BJ (cell line): ENCODE data around the gene PSMB7. TPM values are rescaled to one million over a fixed set of nuclear protein-coding genes. Genes with fewer than 3 reads are reported as not detected.

Experiments
- CTCF ChIA-PET: fragments of 350-600 bp; formaldehyde crosslinking; extraction: SDS; loops from one replicate; lab custom pipeline; 2021; ENCODE audit warnings: antibody characterized with exemption, inconsistent platforms; lab: Yijun Ruan, JAX
- POLR2A ChIA-PET: fragments of 300-600 bp; sonication (Branson Sonifier 250); formaldehyde crosslinking; extraction: SDS; loops from one replicate; lab custom pipeline; 2021; ENCODE audit warnings: antibody characterized with exemption; lab: Charles Lee
- DNase-seq: peaks from one replicate; pipeline ENCODE4 v3.0.0-alpha.2; 2011; ENCODE audit warnings: low read depth
- H3K27me3 ChIP-seq: 2 replicates; pipeline ENCODE4 v1.6.0; 2011; ENCODE audit warnings: low read length; ENCODE audit not compliant: control insufficient read depth, insufficient read depth
- H3K36me3 ChIP-seq: 2 replicates; pipeline ENCODE4 v1.5.1; 2011; ENCODE audit warnings: low read length; ENCODE audit not compliant: control insufficient read depth, insufficient read depth
- H3K4me3 ChIP-seq: 2 replicates; pipeline ENCODE4 v1.5.1; 2011; ENCODE audit warnings: low read depth, mild to moderate bottlenecking, control low read depth, low read length
- polyA plus RNA-seq: library from polyadenylated mRNA; depleted of rRNA; stranded (reverse); fragments of >200 nt; gene quantifications from 2 replicates; pipeline ENCODE4 v1.2.3, GENCODE V29; 2011
- TF ChIP-seq, protein P1 (sequence below): IDR thresholded peaks from 2 replicates; pipeline ENCODE4 v1.5.1; 2011; ENCODE audit warnings: low read depth, mild to moderate bottlenecking, control low read depth, inconsistent platforms, low read length, moderate library complexity; ENCODE audit not compliant: insufficient read depth

PSMB7 gene
- polyA plus RNA-seq, 1 experiment, result 325 TPM

DNA sequence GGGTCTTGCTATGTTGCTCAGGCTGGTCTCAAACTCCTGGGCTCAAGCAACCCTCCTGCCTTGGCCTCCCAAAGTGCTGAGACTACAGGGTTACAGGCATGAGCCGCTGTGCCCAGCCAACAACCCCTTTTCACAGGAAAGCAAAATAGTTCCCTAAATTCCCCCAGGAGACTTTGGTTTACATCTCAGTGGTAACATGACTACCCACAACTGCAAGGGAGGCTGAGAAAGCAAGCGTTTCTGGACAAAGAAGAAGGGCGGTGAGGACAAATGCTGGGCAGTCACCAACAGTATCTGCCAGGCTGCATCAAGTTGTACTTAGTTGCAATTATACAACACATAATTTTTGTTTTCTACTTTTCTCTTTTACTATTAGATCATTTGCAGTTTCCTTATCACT lies 27.6 kb upstream of the PSMB7 start:
- no peak for DNase-seq
- TF ChIP-seq, protein P1, sequence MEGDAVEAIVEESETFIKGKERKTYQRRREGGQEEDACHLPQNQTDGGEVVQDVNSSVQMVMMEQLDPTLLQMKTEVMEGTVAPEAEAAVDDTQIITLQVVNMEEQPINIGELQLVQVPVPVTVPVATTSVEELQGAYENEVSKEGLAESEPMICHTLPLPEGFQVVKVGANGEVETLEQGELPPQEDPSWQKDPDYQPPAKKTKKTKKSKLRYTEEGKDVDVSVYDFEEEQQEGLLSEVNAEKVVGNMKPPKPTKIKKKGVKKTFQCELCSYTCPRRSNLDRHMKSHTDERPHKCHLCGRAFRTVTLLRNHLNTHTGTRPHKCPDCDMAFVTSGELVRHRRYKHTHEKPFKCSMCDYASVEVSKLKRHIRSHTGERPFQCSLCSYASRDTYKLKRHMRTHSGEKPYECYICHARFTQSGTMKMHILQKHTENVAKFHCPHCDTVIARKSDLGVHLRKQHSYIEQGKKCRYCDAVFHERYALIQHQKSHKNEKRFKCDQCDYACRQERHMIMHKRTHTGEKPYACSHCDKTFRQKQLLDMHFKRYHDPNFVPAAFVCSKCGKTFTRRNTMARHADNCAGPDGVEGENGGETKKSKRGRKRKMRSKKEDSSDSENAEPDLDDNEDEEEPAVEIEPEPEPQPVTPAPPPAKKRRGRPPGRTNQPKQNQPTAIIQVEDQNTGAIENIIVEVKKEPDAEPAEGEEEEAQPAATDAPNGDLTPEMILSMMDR, result no peak
- H3K36me3 ChIP-seq, result no peaks in the 10 kb centered on the region
- CTCF ChIA-PET, result no interaction called here
- POLR2A ChIA-PET, result no interaction called here
- no peak overlapping the region for H3K4me3 ChIP-seq
- H3K27me3 ChIP-seq, result peaks cover 7% of the 10 kb centered on the region

DNA sequence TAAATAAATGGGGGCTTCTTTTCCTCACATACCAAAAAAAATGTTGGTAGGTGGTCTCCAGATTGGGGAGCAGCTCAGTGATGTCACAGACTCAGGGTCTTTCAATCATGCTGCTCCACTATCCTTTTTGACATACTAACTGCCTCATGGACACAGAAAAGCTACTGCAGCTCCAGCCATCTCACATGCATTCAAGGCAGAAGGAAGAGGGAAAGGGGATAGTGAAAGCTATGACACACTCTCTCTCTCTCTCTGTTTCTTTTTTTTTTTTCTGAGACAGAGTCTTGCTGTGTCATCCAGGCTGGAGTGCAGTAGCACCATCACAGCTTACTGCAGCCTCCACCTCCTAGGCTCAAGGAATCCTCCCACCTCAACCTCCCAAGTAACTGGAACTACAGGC lies 27.1 kb upstream of the PSMB7 start:
- TF ChIP-seq, protein P1, result no peak
- POLR2A ChIA-PET, result no interaction called here
- CTCF ChIA-PET, result no interaction called here
- peaks cover 7% of the 10 kb centered on the region for H3K27me3 ChIP-seq
- no peaks in the 10 kb centered on the region for H3K36me3 ChIP-seq
- no peak for DNase-seq
- H3K4me3 ChIP-seq, result no peak overlapping the region

DNA sequence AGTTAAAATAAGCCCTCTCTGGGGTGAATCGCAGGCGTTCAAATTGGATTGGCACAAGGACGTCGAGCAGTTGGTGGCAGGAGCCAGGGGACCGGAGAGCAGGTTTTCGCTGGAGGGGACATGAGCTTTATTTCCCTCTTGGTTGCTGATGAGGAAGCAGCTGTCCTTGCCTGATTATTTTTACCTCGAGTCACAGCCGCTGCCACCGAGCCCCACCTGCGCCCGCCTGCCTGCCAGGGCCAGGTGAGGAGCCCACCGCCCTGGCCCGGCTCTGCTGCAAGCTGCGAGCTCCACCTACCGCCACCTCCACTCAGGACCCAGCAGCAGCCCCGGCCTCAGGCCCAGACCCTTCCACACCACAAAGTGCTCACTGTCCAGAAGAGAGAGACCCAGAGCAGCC lies 26.0 kb upstream of the PSMB7 start:
- TF ChIP-seq, protein P1, result no peak
- DNase-seq, result no peak
- POLR2A ChIA-PET, result no interaction called here
- CTCF ChIA-PET, result no interaction called here
- Histone ChIP-seq H3K4me3 (no peak overlapping the region), H3K36me3 (no peaks in the 10 kb centered on the region), H3K27me3 (peaks cover 7% of the 10 kb centered on the region)

DNA sequence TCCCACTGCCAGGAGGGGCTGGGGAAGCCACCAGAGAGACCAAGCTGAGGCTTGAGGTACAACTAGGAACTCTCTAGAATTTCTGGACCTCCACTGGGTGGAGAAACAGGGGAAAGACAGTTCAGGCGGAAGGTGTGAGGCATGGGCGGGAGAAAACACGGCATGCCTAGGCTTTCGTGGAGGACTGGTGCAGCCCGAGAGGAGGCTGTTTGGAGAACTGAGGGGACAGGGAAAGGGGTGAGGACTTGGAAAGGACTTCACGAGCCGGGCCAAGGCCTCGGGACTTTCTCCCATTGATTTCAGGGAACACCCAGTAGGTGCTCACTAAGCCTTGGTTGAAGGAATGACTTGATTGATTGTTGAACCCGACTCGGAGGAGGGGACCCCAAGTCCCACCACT lies 25.5 kb upstream of the PSMB7 start:
- peaks cover 7% of the 10 kb centered on the region for H3K27me3 ChIP-seq
- H3K4me3 ChIP-seq, result no peak overlapping the region
- no peak for DNase-seq
- TF ChIP-seq, protein P1, result no peak
- H3K36me3 ChIP-seq, result no peaks in the 10 kb centered on the region
- CTCF ChIA-PET, result no interaction called here
- POLR2A ChIA-PET, result no interaction called here

DNA sequence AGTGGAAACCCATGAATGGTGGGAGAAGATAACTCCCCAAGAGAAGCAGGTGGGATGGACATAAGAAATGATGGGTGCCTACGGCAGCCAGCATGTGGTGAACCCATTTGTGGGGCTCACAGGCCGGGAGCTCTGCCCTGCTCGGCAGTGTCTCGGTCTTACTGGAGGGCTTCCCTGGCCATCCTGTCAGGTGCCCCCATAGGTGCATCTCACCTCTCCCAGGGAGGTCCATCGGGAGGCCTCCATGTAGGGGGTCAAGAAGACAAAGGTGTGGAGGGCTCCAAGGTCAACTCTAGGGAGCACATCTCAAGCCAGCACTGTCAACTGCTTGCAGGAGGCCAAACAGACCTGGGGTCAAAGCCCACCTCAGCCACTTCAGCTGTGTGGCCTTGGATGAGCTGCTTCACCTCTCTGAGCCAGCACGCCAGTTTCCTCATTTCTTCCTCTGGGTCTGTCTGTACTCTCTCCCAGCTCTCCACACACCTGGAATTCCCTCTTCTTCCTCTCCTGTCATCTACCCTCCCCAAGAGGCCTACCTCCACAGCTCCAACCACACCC lies 24.5 kb upstream of the PSMB7 start:
- peaks cover 7% of the 10 kb centered on the region for H3K27me3 ChIP-seq
- no peak for DNase-seq
- ChIA-PET POLR2A (no interaction called here), CTCF (interaction anchor here (1.0 kb wide), 1 partner anchor 21 kb away, joined by 3 read pairs; no protein-coding TSS in a partner anchor)
- H3K36me3 ChIP-seq, result no peaks in the 10 kb centered on the region
- TF ChIP-seq, protein P1, result no peak
- no peak overlapping the region for H3K4me3 ChIP-seq
